HG02798 (cell line): ENCODE results near the gene CTSC.

Source experiments
- ATAC-seq: cut with Tn5 transposase; IDR thresholded peaks from one replicate; pipeline ENCODE4 v1.9.1; 2021; ENCODE audit warnings: mild to moderate bottlenecking; ENCODE audit not compliant: unreplicated experiment, poor library complexity

The CTSC gene

DNA sequence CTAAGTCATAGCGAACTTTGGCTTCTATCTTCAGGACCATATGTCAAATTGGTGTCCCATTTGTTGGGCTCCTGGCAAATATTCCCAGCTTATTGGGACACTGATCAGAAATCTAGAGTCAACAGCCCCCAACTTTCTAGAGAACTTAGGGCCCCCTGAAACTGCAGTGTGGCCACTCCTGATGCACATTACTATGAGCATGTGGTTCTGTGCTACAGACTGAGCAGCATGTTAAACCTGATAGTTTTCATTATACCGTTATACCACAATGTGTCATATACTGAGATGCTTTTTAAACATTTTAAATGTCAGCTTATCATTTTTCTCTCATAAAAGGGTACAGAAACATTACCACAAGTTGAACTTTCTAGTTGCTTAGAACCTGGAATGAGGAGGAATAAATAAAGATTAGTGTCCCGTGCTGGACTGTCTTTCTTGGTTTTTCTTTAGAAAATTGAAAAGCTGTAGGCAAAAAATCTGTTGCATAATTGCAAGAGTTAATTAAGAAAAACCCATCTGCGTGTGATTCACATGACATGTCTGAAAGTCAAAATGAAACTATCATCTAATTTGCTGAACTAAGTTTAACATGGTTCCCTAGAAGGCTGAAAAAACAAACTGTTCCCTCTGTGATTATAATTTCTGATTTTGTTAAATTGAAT is 16.4 kb upstream of the CTSC start:
- ATAC-seq, result peak; percentile 29

DNA sequence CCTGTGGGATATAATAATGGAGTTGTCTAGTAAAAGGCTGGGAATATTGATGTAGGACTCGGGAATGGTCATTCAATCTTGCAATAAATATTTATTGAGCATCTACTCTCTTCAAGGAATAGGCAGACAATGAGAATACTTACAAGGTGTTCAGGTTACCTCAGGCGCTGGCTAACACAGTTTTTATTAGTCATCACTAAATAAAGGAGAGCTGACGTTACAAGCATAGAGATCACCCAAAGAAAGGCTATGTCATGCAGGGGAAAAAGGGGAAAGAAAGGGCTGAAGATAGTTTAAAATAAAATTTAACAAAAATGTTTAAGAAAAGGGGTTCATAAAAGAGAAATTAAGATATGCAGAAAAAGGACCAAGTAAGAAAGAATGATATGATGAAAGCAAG is 15.8 kb upstream of the CTSC start:
- no peak for ATAC-seq

DNA sequence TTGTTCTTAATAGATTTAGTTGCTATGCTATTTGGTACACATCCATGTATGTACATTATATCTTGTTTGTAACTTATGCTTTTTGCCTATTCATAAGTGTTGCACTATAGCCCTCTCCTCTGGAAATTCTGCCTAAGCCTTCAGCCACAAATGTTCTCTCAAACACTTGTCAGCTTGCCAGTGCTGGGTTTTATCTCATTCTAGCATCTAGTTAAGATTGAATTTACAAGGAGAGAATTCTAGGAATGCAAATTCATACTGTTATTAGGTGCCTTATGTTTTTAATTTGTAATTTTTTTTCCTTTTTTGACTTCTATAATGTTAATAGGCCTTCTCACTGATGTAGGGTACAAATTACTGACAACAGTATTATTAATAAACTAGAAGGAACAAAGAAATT is 14.6 kb upstream of the CTSC start:
- ATAC-seq, result no peak

DNA sequence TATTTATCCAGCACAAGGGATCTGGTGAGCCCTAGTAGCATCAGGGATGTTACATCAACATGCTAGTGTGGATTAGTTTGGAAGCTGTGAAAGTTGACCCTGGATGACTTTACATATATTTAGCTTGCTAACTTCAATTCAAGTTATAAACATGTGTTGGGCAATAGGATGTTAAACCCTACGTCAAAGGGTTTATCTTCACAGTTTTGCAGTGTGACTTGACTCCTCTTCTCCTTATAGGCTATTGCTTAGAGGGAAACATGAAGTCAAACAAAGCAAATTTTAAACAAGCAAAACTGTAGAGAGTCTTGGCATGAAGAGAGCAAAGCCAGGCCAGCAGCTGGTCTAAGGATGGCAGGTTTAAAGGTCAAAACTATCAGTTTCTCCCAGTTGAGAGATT is 11.3 kb upstream of the CTSC start:
- no peak for ATAC-seq

DNA sequence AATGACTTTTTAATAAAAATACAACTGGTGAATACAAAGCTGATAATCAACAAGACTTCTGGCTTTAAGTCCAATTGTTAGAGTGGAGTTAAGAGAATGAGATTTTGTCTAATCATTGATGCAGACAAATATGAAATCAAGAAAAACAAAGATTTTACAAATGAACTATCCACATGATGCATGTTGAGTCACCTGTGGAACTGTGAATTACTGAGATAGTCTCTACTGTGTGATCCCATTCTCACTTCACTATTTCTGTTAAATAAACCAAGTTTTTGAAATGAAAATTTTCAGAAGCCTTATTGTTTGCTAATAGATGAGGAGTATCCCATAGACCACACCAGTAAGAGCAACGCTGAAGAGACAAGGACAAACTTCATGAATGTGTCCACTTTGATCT is 8.4 kb upstream of the CTSC start:
- ATAC-seq, result no peak

DNA sequence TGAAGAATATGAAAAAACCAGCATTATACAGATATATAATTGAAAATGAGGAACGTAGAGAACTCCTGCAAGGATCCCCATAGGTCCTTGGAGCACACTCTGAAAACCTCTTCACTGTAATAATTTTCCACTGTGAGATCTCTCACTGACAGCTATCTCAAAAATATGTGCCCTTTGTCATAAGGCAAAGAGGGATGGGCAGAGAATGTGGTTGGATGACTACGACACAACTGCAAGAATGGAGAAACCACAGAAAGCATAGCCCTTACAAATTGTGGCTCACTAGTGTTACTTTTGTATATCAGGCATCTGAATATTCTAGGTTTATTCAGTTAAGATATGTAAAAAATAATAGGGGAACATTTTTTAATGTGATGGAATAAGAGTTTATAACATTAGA is 7.9 kb upstream of the CTSC start:
- ATAC-seq, result no peak

- no peak for ATAC-seq
Measured at GRCh38 chr11:88344869-88345268, 7.3 kb upstream of the CTSC start.

- no peak for ATAC-seq
Measured at GRCh38 chr11:88341522-88342251, 4.2 kb upstream of the CTSC start.

DNA sequence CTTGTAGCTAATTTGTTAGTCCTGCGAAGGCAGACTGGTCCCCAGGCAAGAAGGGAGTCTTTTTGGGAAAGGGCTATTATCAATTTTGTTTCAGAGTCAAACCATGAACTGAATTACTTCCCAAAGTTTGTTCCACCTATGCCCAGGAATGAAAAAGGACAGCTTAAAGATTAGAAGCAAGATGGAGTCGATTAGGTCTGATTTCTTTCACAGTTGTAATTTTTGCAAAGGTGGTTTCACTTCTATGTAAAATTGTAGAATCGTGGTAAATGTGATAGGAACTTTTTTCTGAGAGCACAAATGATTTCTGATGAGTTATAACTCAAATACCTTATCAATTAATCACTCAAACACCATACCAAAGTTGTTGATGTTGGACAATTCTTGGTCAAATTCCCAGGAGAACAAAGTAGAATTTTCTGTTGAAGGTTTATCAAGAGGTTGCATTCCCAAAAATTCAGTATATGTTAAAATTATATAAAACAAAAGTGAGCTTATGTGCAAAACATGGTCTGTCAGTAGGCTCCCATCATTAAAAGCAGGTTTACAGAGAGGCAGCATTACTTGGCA is 2.9 kb upstream of the CTSC start:
- ATAC-seq, result no peak

DNA sequence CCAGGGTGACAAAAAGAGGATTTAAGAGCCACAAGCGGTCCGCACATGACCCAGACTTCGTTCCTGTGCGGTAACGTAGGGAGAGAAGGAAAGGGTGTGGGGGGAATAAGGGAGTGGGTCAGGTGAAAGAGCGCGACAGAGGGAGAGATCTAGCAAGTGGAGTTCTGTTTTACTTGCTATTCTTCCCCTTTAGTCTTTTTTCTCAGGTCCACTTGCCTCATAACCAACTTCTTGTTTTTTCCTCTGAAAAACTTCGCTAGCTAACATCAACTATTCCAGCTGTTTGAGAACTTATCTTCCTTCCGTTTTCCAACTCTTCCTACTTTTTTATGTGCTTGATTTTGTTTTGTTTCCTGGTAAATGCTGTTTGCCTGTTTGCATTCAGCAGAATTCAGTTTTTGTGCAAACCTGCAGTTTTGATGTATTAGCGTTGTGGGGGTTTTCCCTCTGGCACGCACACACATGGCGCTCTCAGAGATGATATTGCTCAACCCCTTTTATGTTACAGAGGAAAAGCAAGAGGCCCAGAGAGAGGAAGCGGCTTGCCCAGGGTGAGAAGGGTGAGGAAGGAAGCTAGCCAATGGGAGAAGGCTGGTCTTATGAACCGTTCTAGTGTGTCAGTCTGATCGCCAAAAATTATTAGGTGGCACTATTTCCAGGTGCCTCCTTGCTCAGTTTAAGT is 592 bp upstream of the CTSC start:
- peak; percentile 44 for ATAC-seq

- ATAC-seq, result no peak
Measured at GRCh38 chr11:88335284-88335683, 2.3 kb downstream of the CTSC start.

GRCh38 chr11:88333862-88334261 is 3.7 kb downstream of the CTSC start:
- no peak for ATAC-seq

DNA sequence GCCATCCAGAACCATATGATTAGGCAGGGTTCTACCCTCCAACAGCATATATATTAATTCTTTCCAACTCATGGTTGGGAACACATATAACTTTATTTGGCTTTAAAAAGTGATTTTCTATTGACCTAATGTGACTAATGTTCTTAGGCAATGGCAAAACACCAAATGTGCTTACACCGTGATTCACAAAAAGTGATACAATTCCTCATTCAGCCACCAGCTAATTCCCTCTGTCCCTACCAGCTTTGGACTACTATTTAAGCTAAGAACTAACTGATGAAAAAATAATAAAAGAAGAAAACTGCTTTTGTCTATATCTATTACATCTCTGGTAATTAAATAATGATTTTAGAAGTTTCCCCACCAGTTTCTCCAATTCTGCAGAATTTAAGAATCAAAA is 4.7 kb downstream of the CTSC start:
- ATAC-seq, result no peak

DNA sequence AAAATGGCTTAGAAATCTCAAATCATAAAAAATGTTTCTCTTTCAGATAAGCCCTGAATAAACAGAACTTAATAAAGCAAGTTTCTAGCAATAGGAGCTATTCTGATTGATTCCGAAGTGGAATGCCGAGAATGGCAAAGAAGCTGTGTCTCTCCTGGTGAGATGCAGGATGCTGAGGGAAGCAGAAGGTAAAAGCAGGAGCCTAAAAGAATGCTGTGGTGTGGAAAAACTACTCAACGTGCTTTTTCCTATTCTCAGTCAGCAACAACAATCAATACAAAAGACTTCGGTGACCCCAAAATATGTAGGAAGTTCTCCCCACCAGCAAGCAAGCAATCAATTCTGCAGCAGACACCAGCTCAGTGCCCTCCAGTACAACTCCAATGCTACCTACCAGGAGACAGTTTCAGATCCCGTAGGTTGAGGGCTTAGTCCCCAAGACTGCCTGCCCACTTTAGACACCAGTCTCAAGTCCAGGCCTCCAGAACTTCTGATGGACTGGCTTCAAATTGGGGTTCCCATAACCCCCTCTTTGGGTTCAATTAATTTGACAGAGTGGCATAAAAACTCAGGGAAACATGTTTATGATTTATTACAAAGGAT is 6.6 kb downstream of the CTSC start:
- no peak for ATAC-seq

- ATAC-seq, result no peak
Measured at GRCh38 chr11:88329563-88330250, 7.8 kb downstream of the CTSC start.

DNA sequence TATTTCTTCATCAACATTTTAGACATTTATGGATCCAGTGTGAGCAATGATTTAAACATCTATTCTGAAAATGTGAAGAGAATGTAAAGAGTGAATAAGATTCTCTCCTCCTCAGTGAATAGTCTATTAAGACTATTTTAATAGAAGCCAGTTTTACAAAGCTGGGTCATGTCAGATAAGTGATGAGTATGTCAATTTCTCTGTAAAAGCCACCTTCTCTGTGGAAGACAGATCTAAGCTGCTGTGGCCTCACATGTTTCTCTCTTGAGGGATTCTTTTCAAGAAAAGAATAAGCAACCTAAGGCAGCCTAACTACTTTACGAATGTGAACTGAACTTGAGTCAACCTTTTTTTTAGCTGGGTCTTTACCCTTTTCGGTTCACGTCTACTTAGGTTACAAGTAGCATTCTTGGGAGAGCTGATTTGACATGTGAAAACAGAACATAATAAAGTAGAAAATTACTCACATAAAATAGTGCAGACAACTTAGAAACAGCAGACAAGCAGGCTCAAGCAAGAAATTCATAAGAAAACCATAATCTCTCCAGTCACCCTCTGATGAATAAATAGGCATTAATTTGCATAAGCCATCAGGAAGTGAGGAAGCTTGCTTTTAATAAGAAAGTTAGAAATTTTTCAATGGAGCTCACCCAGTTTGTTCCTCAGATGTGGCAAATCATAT is 9.9 kb downstream of the CTSC start:
- peak; percentile 34 for ATAC-seq

GRCh38 chr11:88327061-88327460 is 10.5 kb downstream of the CTSC start:
- peak; percentile 48 for ATAC-seq

- no peak for ATAC-seq
Measured at GRCh38 chr11:88326099-88326498, 11.4 kb downstream of the CTSC start.

GRCh38 chr11:88324562-88325345 is 12.8 kb downstream of the CTSC start:
- no peak for ATAC-seq
